Right atrium auricular region (tissue), 2 donors: Measurements from ENCODE around the gene AKTIP. TPM values are rescaled to one million over a fixed set of nuclear protein-coding genes. Genes with fewer than 3 reads are reported as not detected.
"Not testable (repeated sequence)": the region's sequence is repeated elsewhere in the genome, so short reads cannot be mapped to it uniquely, and the experiment has no call there.

Experiments used
- DNase-seq: peaks from one replicate; pipeline ENCODE4 v3.0.0-alpha.2; 2019; ENCODE audit warnings: low spot score
- H3K27ac ChIP-seq, 2 donors: fragments of 200-600 bp; sonication (generic); 1 replicate in 1 of 2; 2 replicates in 1 of 2; pipeline ENCODE4 v1.5.1; 2016 to 2019
- H3K27me3 ChIP-seq, 2 donors: fragments of 200-600 bp; sonication (generic); one replicate each; pipeline versions ENCODE4 v1.5.1 to v1.6.0; 2017 to 2019
- H3K36me3 ChIP-seq: fragments of 200-600 bp; sonication (generic); one replicate; pipeline ENCODE4 v1.5.1; 2016
- H3K4me1 ChIP-seq, 2 donors: fragments of 200-600 bp; sonication (generic); one replicate each; pipeline versions ENCODE4 v1.5.1 to v1.6.0; 2017 to 2019
- H3K4me3 ChIP-seq, 2 donors: fragments of 200-600 bp; sonication (generic); 1 replicate in 1 of 2; 2 replicates in 1 of 2; pipeline ENCODE4 v1.5.1; 2017 to 2019; ENCODE audit warnings: mild to moderate bottlenecking in 1 of 2, moderate library complexity in 1 of 2
- H3K9me3 ChIP-seq, 2 donors: fragments of 200-600 bp; sonication (generic); one replicate each; pipeline ENCODE4 v1.5.1; 2019
- CTCF ChIP-seq, 2 donors: fragments of 200-600 bp; sonication (generic); IDR thresholded peaks; one replicate each; pipeline ENCODE4 v1.5.1; 2019; ENCODE audit warnings: antibody characterized with exemption in 2 of 2
- total RNA-seq, 2 donors: library from RNA; depleted of rRNA; stranded (reverse); fragments of >200 nt; gene quantifications; one replicate each; pipeline ENCODE4 v1.1.0, GENCODE V29; 2016

The AKTIP gene
- total RNA-seq, 2 donors from 2014 or later: 49.8 to 85.3 TPM

DNA sequence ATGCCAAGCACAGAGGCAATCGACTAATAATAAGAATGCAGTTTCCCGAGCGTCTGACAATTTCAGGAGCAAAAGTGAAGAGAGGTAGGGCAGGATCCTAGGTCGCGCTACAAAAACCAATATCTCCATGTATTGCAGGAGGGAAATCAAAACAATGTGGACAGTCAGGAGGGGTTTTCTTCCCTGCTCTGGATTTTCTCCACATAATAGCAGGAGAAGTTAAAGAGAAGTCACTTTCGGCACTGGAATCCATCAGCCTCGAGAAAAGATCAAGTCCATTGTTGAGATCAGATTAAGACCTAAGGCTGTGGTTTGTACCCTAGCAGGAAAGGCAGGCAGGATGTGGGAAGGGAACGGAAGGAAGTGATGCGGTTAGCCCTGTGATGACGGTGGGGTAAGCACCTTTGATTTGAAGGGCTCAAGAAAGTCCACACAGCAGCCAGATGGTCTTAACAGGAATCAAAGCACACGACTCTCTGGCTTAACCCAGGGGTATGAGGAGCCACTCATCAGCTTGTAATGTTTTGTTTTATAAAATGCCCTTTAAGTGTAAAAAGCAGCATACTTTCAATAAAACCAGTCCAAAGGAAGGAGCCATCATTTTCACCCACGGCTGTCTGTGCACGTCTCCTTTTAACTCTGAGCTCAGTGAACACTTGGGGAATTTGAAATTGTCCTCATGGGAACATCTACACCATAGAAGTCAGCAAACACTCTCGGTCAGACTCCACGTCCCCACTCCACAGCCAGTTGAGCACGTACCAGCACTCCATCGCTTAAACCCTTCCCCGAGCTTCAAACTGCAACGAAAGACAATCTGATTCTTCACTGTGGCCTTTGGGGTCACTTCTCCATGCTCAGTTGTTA lies 15.8 kb upstream of the AKTIP start:
- H3K9me3 ChIP-seq: no peaks in the 10 kb centered on the region
- peak; percentile 80 for DNase-seq
- H3K27me3 ChIP-seq: no peaks in the 10 kb centered on the region
- no peak overlapping the region for H3K4me3 ChIP-seq
- H3K27ac ChIP-seq: peak overlapping the region; percentile 61 to 75
- TF ChIP-seq CTCF (IDR thresholded peaks at IDR 0.05): no peak
- no peaks in the 10 kb centered on the region for H3K36me3 ChIP-seq
- H3K4me1 ChIP-seq: no peaks in the 10 kb centered on the region

DNA sequence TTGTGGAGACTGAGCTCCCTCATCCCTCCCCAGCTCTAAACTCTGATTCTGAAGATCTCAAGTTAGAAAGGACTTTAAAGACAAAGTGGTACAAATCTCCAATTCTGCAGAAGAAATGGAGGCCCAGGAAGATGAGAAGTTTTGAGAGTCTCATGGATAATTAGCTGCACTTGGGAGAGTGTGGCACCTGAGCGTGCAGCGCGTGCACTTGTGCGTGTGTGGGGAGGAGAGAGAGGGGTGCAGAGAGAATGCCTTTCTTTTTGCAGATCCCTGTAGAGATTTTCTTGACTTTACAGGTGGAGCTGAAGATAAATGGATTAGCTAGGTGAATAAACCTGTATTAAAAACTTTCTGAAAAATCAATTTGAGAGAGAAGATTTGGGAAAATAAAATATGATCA lies 14.8 kb upstream of the AKTIP start:
- TF ChIP-seq CTCF (IDR thresholded peaks at IDR 0.05): no peak

DNA sequence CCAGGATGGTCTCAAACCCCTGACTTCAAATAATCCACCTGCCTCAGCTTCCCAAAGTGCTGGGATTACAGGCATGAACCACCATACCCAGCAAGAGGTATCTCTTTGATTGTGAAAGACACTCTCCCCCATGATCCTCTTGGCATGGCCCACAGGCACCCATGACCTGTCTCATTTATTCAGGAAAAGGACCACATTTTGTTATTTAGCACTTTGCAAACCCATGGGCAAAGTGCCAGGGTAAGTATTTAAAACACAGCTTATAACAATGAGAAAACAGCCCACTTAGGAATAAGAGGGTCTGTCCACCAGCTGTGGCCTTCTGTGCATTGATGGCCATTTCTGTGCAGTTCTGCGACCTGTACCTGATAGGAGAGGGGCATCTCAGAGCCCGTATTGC lies 12.8 kb upstream of the AKTIP start:
- Histone ChIP-seq H3K4me1 (peaks cover 0 to 4% of the 10 kb centered on the region in 2 donors), H3K9me3 (no peaks in the 10 kb centered on the region), H3K27me3 (no peaks in the 10 kb centered on the region), H3K4me3 (no peak overlapping the region), H3K36me3 (no peaks in the 10 kb centered on the region), H3K27ac (peak overlapping the region; percentile 4 to 33)
- no peak for DNase-seq
- TF ChIP-seq CTCF (IDR thresholded peaks at IDR 0.05): no peak

More for the DNA sequence above, 14.8 kb upstream of the AKTIP start:
- Histone ChIP-seq H3K9me3 (no peaks in the 10 kb centered on the region), H3K4me3 (no peak overlapping the region), H3K27ac (peak overlapping the region; percentile 58 to 75), H3K4me1 (no peaks in the 10 kb centered on the region), H3K36me3 (no peaks in the 10 kb centered on the region), H3K27me3 (no peaks in the 10 kb centered on the region)
- no peak for DNase-seq

GRCh38 chr16:53515259-53515658 lies 12.2 kb upstream of the AKTIP start:
- Histone ChIP-seq H3K36me3 (no peaks in the 10 kb centered on the region), H3K9me3 (no peaks in the 10 kb centered on the region), H3K27me3 (no peaks in the 10 kb centered on the region), H3K4me1 (peaks cover 0 to 10% of the 10 kb centered on the region in 2 donors), H3K4me3 (no peak overlapping the region), H3K27ac (peak overlapping the region; percentile 22 to 35)
- no peak for DNase-seq
- TF ChIP-seq CTCF (IDR thresholded peaks at IDR 0.05): no peak

- DNase-seq, H3K36me3 ChIP-seq, H3K9me3 ChIP-seq, H3K4me3 ChIP-seq, H3K27ac ChIP-seq, H3K27me3 ChIP-seq: not testable (repeated sequence)
- H3K4me1 ChIP-seq: peaks cover 0 to 17% of the 10 kb centered on the region in 2 donors
These were observed 9.8 kb upstream of the AKTIP start for GRCh38 chr16:53512795-53513194.

DNA sequence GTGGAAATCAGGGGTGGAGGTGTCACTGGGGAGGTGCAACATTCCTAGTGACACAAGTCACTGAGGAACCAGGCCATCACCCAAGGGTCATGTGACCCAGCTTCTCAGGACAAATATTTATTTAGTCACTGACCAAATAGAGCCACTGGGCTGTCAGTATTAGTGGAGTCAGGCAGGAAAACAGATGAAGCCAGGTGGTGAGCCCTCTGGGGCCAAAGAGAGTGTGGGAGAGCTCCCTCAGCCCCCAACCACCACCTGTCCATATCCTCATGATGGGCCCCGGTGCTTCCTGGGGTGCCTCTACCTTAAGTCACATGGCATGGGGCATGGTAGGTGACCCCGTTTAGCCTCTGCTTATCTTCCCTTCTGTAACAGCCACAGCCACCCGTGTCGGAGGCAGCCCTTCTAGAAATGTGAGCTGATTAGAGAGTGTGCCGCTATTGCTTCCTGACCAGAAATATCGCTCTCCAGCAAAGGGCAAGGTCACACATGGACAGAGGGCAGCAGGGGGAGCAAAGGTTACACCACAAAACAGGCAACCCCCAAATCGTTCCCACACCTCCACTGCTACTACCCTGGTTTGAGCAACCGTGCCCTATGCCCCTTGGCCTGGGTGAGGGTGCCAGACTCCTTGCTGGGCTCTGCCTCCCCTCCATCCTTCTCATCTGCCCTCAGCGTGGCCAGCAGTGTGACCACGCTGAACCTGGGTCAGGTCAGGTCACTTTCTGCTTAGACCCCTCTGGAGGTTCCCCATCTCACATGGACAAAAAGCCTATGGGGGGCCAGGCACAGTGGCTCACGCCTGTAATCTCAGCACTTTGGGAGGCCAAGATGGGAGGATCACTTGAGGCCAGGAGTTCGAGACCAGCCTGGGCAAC lies 8.6 kb upstream of the AKTIP start:
- Histone ChIP-seq H3K36me3 (no peaks in the 10 kb centered on the region), H3K27me3 (no peaks in the 10 kb centered on the region), H3K4me1 (peaks cover 0 to 17% of the 10 kb centered on the region in 2 donors), H3K4me3 (no peak overlapping the region), H3K9me3 (no peaks in the 10 kb centered on the region), H3K27ac (peak overlapping the region in 1 of 2 donors; percentile 74)
- TF ChIP-seq CTCF (IDR thresholded peaks at IDR 0.05): no peak
- no peak for DNase-seq
